Measurements from ENCODE around the gene PCSK7. TPM values are rescaled to one million over a fixed set of nuclear protein-coding genes. Genes with fewer than 3 reads are reported as not detected.

The PCSK7 gene
- total RNA-seq, 1 donor from 2014 or later = 50.2 TPM

GRCh38 chr11:117181586-117182550 lies 50.0 kb downstream of the PCSK7 start:
- H3K4me3 ChIP-seq = no peak overlapping the region
- peaks cover 43% of the 10 kb centered on the region for H3K4me1 ChIP-seq
- TF ChIP-seq CTCF (IDR thresholded peaks at IDR 0.05) = no peak
- ATAC-seq (no peak), DNase-seq (no peak)
- H3K36me3 ChIP-seq = peaks cover 32% of the 10 kb centered on the region
- no peaks in the 10 kb centered on the region for H3K9me3 ChIP-seq
- H3K27me3 ChIP-seq (ENCODE audit: low read depth) = no peaks in the 10 kb centered on the region
- intact Hi-C loops (cut with DNase I) = no loop called here
- no peak overlapping the region for H3K27ac ChIP-seq

- ATAC-seq (peak; percentile 29 to 65), DNase-seq (peak; percentile 87)
- Histone ChIP-seq H3K4me3 (peak overlapping the region; percentile 98), H3K9me3 (no peaks in the 10 kb centered on the region), H3K4me1 (peaks cover 39% of the 10 kb centered on the region), H3K36me3 (peaks cover 31% of the 10 kb centered on the region), H3K27ac (peak overlapping the region; percentile 25), H3K27me3 (ENCODE audit: low read depth) (no peaks in the 10 kb centered on the region)
- TF ChIP-seq CTCF (IDR thresholded peaks at IDR 0.05) = peak; percentile 57
- intact Hi-C loops (cut with DNase I) = no loop called here
Measured at GRCh38 chr11:117180661-117181585, 51.0 kb downstream of the PCSK7 start.

GRCh38 chr11:117180020-117180419 lies 51.9 kb downstream of the PCSK7 start:
- Histone ChIP-seq H3K4me3 (peak overlapping the region; percentile 98), H3K27ac (peak overlapping the region; percentile 97), H3K4me1 (peaks cover 32% of the 10 kb centered on the region), H3K36me3 (peaks cover 26% of the 10 kb centered on the region), H3K27me3 (ENCODE audit: low read depth) (no peaks in the 10 kb centered on the region), H3K9me3 (no peaks in the 10 kb centered on the region)
- ATAC-seq (no peak), DNase-seq (no peak)
- TF ChIP-seq CTCF (IDR thresholded peaks at IDR 0.05) = no peak
- intact Hi-C loops (cut with DNase I) = no loop called here

GRCh38 chr11:117179048-117179999 lies 52.5 kb downstream of the PCSK7 start:
- Histone ChIP-seq H3K4me3 (peak overlapping the region; percentile 98), H3K9me3 (no peaks in the 10 kb centered on the region), H3K27ac (peak overlapping the region; percentile 97), H3K27me3 (ENCODE audit: low read depth) (no peaks in the 10 kb centered on the region), H3K36me3 (peaks cover 25% of the 10 kb centered on the region), H3K4me1 (peaks cover 32% of the 10 kb centered on the region)
- ATAC-seq (peak; percentile 65 to 74), DNase-seq (peak; percentile 64)
- intact Hi-C loops (cut with DNase I) = no loop called here
- no peak for TF ChIP-seq CTCF (IDR thresholded peaks at IDR 0.05)

Data from lower lobe of right lung (tissue), 2 donors.